Epithelial cell of esophagus (primary cell): ENCODE data around the gene NENF.

ENCODE experiments used
- DNase-seq: peaks from one replicate; pipeline ENCODE4 v3.0.0; 2010; ENCODE audit warnings: low read depth
- H3K4me3 ChIP-seq: 2 replicates; pipeline ENCODE4 v1.5.1; 2011; ENCODE audit warnings: mild to moderate bottlenecking, low read length, control low read depth
- TF ChIP-seq, protein P1 (sequence below): IDR thresholded peaks from 2 replicates; pipeline ENCODE4 v1.5.1; 2011; ENCODE audit warnings: low read depth, mild to moderate bottlenecking, low read length, control low read depth, inconsistent platforms; ENCODE audit not compliant: insufficient read depth; ENCODE audit errors: missing control alignments

The NENF gene

DNA sequence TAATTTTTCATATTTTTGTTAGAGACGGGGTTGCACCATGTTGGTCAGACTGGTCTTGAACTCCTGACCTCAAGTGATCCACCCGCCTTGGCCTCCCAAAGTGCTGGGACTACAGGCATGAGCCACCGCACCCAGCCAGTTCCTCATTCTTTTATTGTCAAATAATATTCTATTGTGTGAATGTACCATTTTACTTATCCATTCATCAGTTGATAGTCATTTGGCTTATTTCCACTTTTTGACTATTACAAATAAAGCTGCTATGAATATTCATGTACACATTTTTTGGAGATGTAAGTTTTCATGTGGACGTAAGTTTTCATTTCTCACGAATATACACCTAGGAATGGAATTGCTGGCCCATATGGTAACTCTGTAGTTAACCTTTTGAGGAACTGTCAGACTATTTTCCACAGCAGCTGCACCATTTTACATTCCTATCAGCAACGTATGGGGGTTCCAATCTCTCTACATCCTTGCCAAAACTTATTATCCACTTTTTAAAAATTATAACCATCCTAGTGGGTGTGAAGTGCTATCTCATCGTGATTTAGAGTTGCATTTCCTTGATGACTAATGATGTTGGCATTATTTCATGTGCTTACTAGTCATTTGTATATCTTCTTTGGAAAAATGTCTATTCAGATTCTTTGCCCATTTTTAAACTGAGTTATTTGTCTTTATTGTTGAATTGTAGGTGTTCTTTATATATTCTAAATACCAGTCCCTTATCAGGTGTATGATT is 30.7 kb upstream of the NENF start:
- H3K4me3 ChIP-seq, result no peak overlapping the region
- TF ChIP-seq, protein P1, sequence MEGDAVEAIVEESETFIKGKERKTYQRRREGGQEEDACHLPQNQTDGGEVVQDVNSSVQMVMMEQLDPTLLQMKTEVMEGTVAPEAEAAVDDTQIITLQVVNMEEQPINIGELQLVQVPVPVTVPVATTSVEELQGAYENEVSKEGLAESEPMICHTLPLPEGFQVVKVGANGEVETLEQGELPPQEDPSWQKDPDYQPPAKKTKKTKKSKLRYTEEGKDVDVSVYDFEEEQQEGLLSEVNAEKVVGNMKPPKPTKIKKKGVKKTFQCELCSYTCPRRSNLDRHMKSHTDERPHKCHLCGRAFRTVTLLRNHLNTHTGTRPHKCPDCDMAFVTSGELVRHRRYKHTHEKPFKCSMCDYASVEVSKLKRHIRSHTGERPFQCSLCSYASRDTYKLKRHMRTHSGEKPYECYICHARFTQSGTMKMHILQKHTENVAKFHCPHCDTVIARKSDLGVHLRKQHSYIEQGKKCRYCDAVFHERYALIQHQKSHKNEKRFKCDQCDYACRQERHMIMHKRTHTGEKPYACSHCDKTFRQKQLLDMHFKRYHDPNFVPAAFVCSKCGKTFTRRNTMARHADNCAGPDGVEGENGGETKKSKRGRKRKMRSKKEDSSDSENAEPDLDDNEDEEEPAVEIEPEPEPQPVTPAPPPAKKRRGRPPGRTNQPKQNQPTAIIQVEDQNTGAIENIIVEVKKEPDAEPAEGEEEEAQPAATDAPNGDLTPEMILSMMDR, result no peak
- peak; percentile 81 for DNase-seq

DNA sequence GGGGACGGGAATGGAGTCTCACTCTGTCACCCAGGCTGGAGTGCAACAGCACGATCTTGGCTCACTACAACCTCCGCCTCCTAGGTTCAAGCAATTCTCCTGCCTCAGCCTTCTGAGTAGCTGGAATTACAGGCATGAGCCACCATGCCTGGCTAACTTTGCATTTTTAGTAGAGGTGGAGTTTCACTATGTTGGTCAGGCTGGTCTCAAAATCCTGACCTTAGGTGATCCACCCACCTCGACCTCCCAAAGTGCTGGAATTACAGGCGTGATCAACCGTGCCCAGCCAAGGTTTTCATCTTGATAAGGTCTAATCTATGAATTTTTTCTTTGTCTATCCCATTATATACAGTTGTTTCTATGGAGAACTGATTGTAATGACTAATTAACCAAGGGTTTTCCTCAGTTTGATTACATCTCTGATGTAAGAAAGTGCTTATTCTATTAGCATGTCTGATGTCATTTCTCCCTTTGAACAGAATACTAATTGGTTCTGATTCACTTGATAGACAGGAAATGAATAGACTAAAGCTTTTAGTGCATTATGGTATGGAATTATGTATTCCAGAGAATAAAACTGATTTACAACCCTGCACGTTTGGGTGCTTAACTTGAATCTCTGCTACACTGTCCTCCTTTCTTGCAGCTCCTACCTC is 29.9 kb upstream of the NENF start:
- no peak overlapping the region for H3K4me3 ChIP-seq
- TF ChIP-seq, protein P1, result no peak
- peak; percentile 25 for DNase-seq

DNA sequence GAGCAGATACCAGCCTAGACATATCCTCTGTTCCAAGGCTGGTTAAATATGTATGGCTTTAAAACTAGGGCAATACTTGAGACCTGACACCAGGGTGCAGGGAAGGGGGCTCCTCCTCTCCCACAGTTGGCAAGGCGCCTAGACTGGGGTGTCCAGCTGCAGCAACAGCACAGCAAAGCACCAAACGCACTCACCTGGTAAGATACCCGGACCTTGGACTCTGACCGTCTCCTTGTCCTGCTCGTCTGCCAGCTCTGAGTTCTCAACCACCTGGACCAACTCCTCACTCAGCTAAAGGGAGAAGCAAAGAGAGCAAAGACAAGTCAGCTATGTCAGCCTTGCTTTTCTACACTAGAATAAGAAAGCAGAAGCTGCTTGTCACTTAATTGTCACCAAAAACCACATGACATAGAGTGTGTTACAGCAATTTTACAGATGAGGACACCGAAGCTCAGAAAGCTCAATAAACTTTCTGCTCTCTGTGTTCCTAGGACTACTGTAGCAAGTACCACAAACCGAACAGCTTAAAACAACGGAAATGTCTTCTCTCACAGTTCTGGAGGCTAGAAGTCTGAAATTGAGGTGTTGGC is 22.4 kb upstream of the NENF start:
- no peak overlapping the region for H3K4me3 ChIP-seq
- DNase-seq, result no peak
- TF ChIP-seq, protein P1, result no peak

DNA sequence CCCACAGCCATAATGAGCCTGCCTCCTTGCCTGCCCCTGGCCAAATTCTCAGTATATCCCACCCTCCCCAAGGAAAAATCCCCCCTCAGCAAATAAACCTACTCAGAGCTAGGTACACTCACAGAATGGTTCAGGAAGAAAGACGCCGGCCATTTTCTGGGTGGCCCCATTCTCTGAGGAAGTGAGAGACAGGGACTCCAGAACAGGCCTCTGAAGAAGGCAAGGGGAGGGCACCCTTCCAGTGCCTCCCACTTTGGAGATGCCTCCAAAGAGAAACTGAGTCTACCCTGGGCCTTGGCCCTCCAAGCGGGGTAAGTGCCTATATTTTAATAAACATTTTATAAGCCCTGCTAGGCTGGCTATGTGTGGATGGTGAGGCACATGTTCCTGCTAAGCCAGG is 20.3 kb upstream of the NENF start:
- H3K4me3 ChIP-seq, result no peak overlapping the region
- TF ChIP-seq, protein P1, result no peak
- no peak for DNase-seq

DNA sequence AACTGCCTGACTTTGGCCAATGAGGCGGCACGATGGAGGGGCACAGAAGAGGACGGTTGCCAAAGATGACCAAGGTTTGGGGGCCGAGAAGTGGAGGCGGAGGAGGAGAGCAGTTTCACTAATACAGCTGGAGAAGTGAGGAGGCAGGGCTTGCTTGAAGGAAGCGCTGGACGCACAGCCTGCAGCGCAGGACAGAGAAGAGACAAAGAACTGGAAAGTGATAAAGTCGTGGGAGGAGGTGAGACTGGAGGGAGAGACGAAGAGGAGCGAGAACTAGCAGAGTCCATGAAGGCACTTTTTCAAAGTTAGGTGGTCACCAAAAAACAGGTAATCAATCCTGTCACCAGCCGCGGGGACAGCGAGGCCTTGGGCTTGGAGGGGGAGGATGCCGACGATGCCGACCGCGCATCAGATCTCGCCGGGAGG is 18.8 kb upstream of the NENF start:
- TF ChIP-seq, protein P1, result no peak
- peak overlapping the region; percentile 76 for H3K4me3 ChIP-seq
- DNase-seq, result peak; percentile 34

DNA sequence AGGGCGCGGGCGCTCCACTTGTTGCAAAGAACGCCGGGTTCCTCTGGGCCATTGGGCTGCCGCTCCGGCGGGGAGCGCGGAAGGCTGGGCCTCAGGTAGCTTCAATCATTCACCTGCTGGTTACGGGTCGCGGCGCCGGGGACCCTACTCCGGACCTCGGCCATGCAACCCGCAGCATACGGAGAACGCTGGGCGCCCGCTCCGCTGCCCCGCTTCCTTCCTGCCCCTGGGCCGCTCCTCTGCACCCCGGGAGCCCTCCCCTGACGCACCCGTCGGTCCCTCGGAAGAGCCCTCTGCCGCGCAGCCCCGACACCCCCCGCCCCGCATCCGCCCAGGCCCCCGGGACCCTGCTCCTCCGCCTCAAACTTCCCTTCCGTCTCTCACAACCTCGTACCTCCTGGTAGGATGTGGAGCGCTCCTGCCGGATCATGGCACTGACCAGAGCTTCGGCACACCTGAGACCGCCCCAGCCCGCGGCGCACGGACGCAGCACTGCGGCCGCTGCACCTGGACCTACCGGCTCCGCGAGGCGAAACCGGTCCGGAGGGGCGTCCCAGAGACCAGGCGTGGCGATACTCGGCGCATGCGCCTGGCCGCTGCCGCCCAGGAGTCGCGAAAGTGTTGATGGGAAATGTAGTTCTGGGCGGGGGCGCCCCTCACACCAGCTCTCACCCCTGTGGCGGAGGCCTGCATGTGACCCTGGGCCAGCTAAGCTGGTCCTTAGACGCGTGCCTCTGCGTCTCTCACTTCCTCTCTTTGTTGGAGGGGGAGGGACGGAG is 18.2 kb upstream of the NENF start, which contains the start of gene PACC1:
Gene PACC1 (minus strand): TSS at position 559 of the 779 bp plus-strand sequence. CDS start 129 bp downstream, at position 430.
- H3K4me3 ChIP-seq, result peak within 1 kb of the TSS; percentile 76
- TF ChIP-seq, protein P1, result no peak
- peak; percentile 88 for DNase-seq
